ENCODE data around the gene WNT3. TPM values are rescaled to one million over a fixed set of nuclear protein-coding genes. Genes with fewer than 3 reads are reported as not detected.

WNT3 gene
- total RNA-seq, 2 experiments from 2014 or later: not detected

DNA sequence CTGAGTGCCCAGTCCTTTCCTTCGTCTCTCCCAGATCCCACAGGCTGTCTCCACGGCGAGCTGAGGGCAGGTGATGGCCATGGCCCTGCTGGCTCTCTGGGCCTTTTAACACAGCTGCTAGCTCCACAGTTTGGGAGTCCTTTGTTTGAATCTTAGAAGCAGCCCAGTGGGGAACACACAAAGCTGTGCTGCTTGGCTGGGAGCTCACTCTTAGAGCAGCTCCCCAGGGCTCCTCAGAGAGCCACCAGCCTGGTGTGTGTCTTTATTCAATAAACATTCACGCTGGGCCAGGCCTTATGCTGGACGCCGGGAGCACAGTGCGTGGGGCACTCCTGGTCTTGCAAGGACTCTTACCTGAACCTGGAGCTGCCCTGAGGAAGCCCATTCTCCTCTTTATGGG lies 29.7 kb downstream of the WNT3 start:
- H3K4me1 ChIP-seq (ENCODE audit: insufficient read depth, low read length): no peaks in the 10 kb centered on the region
- peaks cover 0 to 4% of the 10 kb centered on the region in 2 experiments for H3K27me3 ChIP-seq (ENCODE audit: control insufficient read depth in 1 of 2, insufficient read depth in 2 of 2, low read length in 2 of 2)
- peaks cover 17% of the 10 kb centered on the region for H3K27me3 Mint-ChIP-seq
- intact Hi-C loops (cut with DNase I, micrococcal nuclease): no loop called here
- H3K27ac Mint-ChIP-seq: no peak overlapping the region
- ChIA-PET POLR2A (no interaction called here), CTCF (no interaction called here)
- no peaks in the 10 kb centered on the region for H3K4me1 Mint-ChIP-seq (ENCODE audit: low read depth)
- TF ChIP-seq, protein P1, sequence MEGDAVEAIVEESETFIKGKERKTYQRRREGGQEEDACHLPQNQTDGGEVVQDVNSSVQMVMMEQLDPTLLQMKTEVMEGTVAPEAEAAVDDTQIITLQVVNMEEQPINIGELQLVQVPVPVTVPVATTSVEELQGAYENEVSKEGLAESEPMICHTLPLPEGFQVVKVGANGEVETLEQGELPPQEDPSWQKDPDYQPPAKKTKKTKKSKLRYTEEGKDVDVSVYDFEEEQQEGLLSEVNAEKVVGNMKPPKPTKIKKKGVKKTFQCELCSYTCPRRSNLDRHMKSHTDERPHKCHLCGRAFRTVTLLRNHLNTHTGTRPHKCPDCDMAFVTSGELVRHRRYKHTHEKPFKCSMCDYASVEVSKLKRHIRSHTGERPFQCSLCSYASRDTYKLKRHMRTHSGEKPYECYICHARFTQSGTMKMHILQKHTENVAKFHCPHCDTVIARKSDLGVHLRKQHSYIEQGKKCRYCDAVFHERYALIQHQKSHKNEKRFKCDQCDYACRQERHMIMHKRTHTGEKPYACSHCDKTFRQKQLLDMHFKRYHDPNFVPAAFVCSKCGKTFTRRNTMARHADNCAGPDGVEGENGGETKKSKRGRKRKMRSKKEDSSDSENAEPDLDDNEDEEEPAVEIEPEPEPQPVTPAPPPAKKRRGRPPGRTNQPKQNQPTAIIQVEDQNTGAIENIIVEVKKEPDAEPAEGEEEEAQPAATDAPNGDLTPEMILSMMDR (IDR thresholded peaks at IDR 0.05): no peak
- H3K9me3 ChIP-seq (ENCODE audit: control insufficient read depth in 1 of 2, insufficient read depth in 1 of 2, low read length in 2 of 2): peaks cover 0 to 11% of the 10 kb centered on the region in 2 experiments
- no peak overlapping the region for H3K27ac ChIP-seq (ENCODE audit: low read depth in 1 of 2, low read length in 2 of 2)
- no peaks in the 10 kb centered on the region for H3K36me3 ChIP-seq (ENCODE audit: insufficient read depth, low read length)
- no peak overlapping the region for H3K4me3 ChIP-seq (ENCODE audit: low read length)
- no peaks in the 10 kb centered on the region for H3K9me3 Mint-ChIP-seq
- DNase-seq (no peak), ATAC-seq (ENCODE audit: poor library complexity) (no peak)
- no peaks in the 10 kb centered on the region for H3K36me3 Mint-ChIP-seq (ENCODE audit: low read depth)
- H3K4me3 Mint-ChIP-seq: no peak overlapping the region

DNA sequence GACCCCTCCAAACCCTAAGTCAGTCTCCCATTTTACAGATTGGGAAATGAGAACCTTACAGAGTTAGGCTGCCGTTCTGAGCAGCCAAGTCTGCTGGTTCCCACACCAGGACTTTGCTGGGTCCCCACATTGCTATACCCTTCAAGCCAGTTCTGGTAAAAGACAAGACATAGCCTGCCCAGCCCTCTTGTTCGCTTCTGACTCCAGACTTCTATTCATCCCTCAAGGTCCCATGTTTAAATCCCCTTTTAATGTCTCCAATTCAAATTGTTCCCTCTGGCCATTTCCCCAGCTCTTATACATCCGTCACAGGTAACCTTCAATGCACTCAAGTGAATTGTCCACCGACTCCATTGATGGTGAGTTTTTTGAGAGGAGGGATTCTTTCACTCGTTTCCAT lies 30.2 kb downstream of the WNT3 start:
- Histone ChIP-seq H3K27ac (ENCODE audit: low read depth in 1 of 2, low read length in 2 of 2) (no peak overlapping the region), H3K9me3 (ENCODE audit: control insufficient read depth in 1 of 2, insufficient read depth in 1 of 2, low read length in 2 of 2) (peaks cover 0 to 11% of the 10 kb centered on the region in 2 experiments), H3K4me3 (ENCODE audit: low read length) (no peak overlapping the region), H3K4me1 (ENCODE audit: insufficient read depth, low read length) (no peaks in the 10 kb centered on the region), H3K36me3 (ENCODE audit: insufficient read depth, low read length) (no peaks in the 10 kb centered on the region), H3K27me3 (ENCODE audit: control insufficient read depth in 1 of 2, insufficient read depth in 2 of 2, low read length in 2 of 2) (peaks cover 0 to 4% of the 10 kb centered on the region in 2 experiments)
- CTCF ChIA-PET: no interaction called here
- peaks cover 12% of the 10 kb centered on the region for H3K27me3 Mint-ChIP-seq
- ATAC-seq (ENCODE audit: poor library complexity) (no peak), DNase-seq (no peak)
- H3K4me1 Mint-ChIP-seq (ENCODE audit: low read depth): no peaks in the 10 kb centered on the region
- TF ChIP-seq, protein P1 (IDR thresholded peaks at IDR 0.05): no peak
- no peak overlapping the region for H3K4me3 Mint-ChIP-seq
- no peak overlapping the region for H3K27ac Mint-ChIP-seq
- H3K36me3 Mint-ChIP-seq (ENCODE audit: low read depth): no peaks in the 10 kb centered on the region
- intact Hi-C loops (cut with DNase I, micrococcal nuclease): no loop called here
- POLR2A ChIA-PET: no interaction called here
- H3K9me3 Mint-ChIP-seq: no peaks in the 10 kb centered on the region

DNA sequence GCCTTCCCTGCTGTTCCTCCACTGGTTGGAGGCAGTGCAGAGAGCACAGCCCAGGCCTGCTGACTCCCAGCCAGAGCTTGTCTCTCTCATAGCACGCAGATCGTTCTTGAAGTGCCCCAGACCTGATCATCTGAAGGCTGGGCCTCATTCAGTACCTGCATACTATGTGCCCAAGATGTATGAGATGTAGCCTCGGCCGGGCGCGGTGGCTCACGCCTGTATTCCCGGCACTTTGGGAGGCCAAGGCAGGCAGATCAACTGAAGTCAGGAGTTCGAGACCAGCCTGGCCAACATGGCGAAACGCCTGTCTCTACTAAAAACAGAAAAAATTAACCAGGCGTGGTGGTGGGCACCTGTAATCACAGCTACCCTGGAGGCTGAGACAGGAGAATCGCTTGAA lies 31.0 kb downstream of the WNT3 start:
- H3K9me3 ChIP-seq (ENCODE audit: control insufficient read depth in 1 of 2, insufficient read depth in 1 of 2, low read length in 2 of 2): peaks cover 0 to 11% of the 10 kb centered on the region in 2 experiments
- no peaks in the 10 kb centered on the region for H3K36me3 ChIP-seq (ENCODE audit: insufficient read depth, low read length)
- intact Hi-C loops (cut with DNase I, micrococcal nuclease): no loop called here
- H3K4me3 ChIP-seq (ENCODE audit: low read length): no peak overlapping the region
- ATAC-seq (ENCODE audit: poor library complexity) (no peak), DNase-seq (no peak)
- ChIA-PET POLR2A (no interaction called here), CTCF (no interaction called here)
- Mint-ChIP-seq H3K4me1 (ENCODE audit: low read depth) (no peaks in the 10 kb centered on the region), H3K27me3 (peaks cover 11% of the 10 kb centered on the region), H3K4me3 (no peak overlapping the region), H3K9me3 (no peaks in the 10 kb centered on the region), H3K27ac (no peak overlapping the region), H3K36me3 (ENCODE audit: low read depth) (no peaks in the 10 kb centered on the region)
- H3K27ac ChIP-seq (ENCODE audit: low read depth in 1 of 2, low read length in 2 of 2): no peak overlapping the region
- H3K27me3 ChIP-seq (ENCODE audit: control insufficient read depth in 1 of 2, insufficient read depth in 2 of 2, low read length in 2 of 2): peaks cover 0 to 4% of the 10 kb centered on the region in 2 experiments
- no peaks in the 10 kb centered on the region for H3K4me1 ChIP-seq (ENCODE audit: insufficient read depth, low read length)
- TF ChIP-seq, protein P1 (IDR thresholded peaks at IDR 0.05): no peak
